H1 (cell line): ENCODE measurements around the gene PRPF39. TPM values are rescaled to one million over a fixed set of nuclear protein-coding genes. Genes with fewer than 3 reads are reported as not detected.

Source experiments
- BCL11A ChIP-seq, 2 experiments: IDR thresholded peaks; one replicate each; pipeline ENCODE4 v1.6.1; 2011; ENCODE audit warnings: low read depth in 2 of 2, low read length in 2 of 2, mild to moderate bottlenecking in 2 of 2
- CEBPB ChIP-seq: IDR thresholded peaks from 2 replicates; pipeline ENCODE4 v1.6.1; 2012; ENCODE audit warnings: low read depth, low read length
- JUN ChIP-seq: IDR thresholded peaks from 2 replicates; pipeline ENCODE4 v1.6.1; 2011; ENCODE audit warnings: low read depth, mild to moderate bottlenecking, improper control_type of control experiment, low read length
- PHF8 ChIP-seq: fragments of 200-600 bp; sonication (generic); conservative IDR thresholded peaks from 2 replicates; pipeline ENCODE4 v1.7.1; 2012; ENCODE audit warnings: low read depth, mild to moderate bottlenecking, inconsistent platforms, low read length, moderate library complexity
- RFX5 ChIP-seq: IDR thresholded peaks from 2 replicates; pipeline ENCODE4 v1.6.1; 2011; ENCODE audit warnings: low read depth, low read length, improper control_type of control experiment, borderline replicate concordance
- SIN3A ChIP-seq, 2 experiments: IDR thresholded peaks in 1 of 2; conservative IDR thresholded peaks in 1 of 2; 2 replicates each; pipeline ENCODE4 v1.6.1; 2011 to 2012; ENCODE audit warnings: low read length in 2 of 2, improper control_type of control experiment in 1 of 2, low read depth in 1 of 2, mild to moderate bottlenecking in 1 of 2
- SP2 ChIP-seq: IDR thresholded peaks from 2 replicates; pipeline ENCODE4 v1.6.1; 2012; ENCODE audit warnings: mild to moderate bottlenecking, low read length, inconsistent platforms
- SRF ChIP-seq: IDR thresholded peaks from 2 replicates; pipeline ENCODE4 v1.6.1; 2011; ENCODE audit warnings: mild to moderate bottlenecking, low read depth, low read length, moderate library complexity
- TCF12 ChIP-seq: IDR thresholded peaks from 2 replicates; pipeline ENCODE4 v1.6.1; 2011; ENCODE audit warnings: low read depth, mild to moderate bottlenecking, low read length
- YY1 ChIP-seq: IDR thresholded peaks from 2 replicates; pipeline ENCODE4 v1.6.1; 2011; ENCODE audit warnings: low read depth, mild to moderate bottlenecking, low read length
- polyA plus RNA-seq, 7 experiments: library from polyadenylated mRNA; depleted of rRNA in 3 of 7; stranded (reverse) in 5 of 7; unstranded in 2 of 7; fragments of >200 nt in 5 of 7; fragments of 200-250 nt in 2 of 7; gene quantifications; 1 replicate in 5 of 7; 2 replicates in 1 of 7; 4 replicates in 1 of 7; pipeline versions ENCODE4 v1.2.1 to v1.2.3, GENCODE V29; 2011 to 2013; ENCODE audit warnings: missing spikeins in 2 of 7, mixed read lengths in 2 of 7
- total RNA-seq: library from RNA; stranded (reverse); fragmentation: NEBNext Ultra II Directional; extraction: Animal tissue kit (Norgen Biotek cat#: 25700); gene quantifications from 2 replicates; pipeline ENCODE4 v1.2.1, GENCODE V29; 2021
- TF ChIP-seq, protein P1 (sequence below): fragments of 300-600 bp; sonication (generic); IDR thresholded peaks from 2 replicates; pipeline ENCODE4 v1.7.1; 2012; ENCODE audit warnings: low read length, moderate library complexity, mild to moderate bottlenecking, inconsistent platforms; ENCODE audit not compliant: insufficient replicate concordance

PRPF39 gene
- total and polyA plus RNA-seq, 2 of the 8 experiments (the other 6 are each of a cell fraction or from before 2014, with no cell fraction given) = 22.4 to 43.3 TPM

DNA sequence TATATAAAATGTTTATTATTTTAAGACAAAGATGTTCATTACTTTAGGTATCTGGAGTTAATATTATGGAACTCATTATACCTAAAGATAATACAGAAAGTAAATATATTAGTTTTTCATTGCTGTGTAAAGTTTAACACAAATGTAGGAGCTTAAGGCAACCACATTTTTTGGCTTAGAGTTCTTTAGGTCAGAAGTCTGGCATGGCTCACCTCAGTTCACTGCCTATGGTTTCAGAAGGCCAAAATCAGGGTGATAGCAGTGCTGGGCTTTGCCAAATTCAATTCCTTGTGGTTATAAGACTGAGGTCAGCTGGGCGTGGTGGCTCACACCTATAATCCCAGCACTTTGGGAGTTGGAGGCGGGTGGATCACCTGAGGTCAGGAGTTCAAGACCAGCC lies 35.5 kb upstream of the PRPF39 start (continued):
- TF ChIP-seq JUN = no peak
- TF ChIP-seq SRF = no peak
- TF ChIP-seq SP2 = no peak
- TF ChIP-seq SIN3A (conservative IDR thresholded peaks at IDR 0.05 in 1 of 2, IDR thresholded peaks at IDR 0.05 in 1 of 2; ENCODE audit: low read depth in 1 of 2, low read length in 2 of 2) = no peak
- TF ChIP-seq CEBPB = no peak
- no peak for TF ChIP-seq RFX5
- TF ChIP-seq PHF8 = no peak
- TF ChIP-seq BCL11A (IDR thresholded peaks at IDR 0.05; ENCODE audit: low read depth in 2 of 2, low read length in 2 of 2) = no peak
- TF ChIP-seq, protein P1, sequence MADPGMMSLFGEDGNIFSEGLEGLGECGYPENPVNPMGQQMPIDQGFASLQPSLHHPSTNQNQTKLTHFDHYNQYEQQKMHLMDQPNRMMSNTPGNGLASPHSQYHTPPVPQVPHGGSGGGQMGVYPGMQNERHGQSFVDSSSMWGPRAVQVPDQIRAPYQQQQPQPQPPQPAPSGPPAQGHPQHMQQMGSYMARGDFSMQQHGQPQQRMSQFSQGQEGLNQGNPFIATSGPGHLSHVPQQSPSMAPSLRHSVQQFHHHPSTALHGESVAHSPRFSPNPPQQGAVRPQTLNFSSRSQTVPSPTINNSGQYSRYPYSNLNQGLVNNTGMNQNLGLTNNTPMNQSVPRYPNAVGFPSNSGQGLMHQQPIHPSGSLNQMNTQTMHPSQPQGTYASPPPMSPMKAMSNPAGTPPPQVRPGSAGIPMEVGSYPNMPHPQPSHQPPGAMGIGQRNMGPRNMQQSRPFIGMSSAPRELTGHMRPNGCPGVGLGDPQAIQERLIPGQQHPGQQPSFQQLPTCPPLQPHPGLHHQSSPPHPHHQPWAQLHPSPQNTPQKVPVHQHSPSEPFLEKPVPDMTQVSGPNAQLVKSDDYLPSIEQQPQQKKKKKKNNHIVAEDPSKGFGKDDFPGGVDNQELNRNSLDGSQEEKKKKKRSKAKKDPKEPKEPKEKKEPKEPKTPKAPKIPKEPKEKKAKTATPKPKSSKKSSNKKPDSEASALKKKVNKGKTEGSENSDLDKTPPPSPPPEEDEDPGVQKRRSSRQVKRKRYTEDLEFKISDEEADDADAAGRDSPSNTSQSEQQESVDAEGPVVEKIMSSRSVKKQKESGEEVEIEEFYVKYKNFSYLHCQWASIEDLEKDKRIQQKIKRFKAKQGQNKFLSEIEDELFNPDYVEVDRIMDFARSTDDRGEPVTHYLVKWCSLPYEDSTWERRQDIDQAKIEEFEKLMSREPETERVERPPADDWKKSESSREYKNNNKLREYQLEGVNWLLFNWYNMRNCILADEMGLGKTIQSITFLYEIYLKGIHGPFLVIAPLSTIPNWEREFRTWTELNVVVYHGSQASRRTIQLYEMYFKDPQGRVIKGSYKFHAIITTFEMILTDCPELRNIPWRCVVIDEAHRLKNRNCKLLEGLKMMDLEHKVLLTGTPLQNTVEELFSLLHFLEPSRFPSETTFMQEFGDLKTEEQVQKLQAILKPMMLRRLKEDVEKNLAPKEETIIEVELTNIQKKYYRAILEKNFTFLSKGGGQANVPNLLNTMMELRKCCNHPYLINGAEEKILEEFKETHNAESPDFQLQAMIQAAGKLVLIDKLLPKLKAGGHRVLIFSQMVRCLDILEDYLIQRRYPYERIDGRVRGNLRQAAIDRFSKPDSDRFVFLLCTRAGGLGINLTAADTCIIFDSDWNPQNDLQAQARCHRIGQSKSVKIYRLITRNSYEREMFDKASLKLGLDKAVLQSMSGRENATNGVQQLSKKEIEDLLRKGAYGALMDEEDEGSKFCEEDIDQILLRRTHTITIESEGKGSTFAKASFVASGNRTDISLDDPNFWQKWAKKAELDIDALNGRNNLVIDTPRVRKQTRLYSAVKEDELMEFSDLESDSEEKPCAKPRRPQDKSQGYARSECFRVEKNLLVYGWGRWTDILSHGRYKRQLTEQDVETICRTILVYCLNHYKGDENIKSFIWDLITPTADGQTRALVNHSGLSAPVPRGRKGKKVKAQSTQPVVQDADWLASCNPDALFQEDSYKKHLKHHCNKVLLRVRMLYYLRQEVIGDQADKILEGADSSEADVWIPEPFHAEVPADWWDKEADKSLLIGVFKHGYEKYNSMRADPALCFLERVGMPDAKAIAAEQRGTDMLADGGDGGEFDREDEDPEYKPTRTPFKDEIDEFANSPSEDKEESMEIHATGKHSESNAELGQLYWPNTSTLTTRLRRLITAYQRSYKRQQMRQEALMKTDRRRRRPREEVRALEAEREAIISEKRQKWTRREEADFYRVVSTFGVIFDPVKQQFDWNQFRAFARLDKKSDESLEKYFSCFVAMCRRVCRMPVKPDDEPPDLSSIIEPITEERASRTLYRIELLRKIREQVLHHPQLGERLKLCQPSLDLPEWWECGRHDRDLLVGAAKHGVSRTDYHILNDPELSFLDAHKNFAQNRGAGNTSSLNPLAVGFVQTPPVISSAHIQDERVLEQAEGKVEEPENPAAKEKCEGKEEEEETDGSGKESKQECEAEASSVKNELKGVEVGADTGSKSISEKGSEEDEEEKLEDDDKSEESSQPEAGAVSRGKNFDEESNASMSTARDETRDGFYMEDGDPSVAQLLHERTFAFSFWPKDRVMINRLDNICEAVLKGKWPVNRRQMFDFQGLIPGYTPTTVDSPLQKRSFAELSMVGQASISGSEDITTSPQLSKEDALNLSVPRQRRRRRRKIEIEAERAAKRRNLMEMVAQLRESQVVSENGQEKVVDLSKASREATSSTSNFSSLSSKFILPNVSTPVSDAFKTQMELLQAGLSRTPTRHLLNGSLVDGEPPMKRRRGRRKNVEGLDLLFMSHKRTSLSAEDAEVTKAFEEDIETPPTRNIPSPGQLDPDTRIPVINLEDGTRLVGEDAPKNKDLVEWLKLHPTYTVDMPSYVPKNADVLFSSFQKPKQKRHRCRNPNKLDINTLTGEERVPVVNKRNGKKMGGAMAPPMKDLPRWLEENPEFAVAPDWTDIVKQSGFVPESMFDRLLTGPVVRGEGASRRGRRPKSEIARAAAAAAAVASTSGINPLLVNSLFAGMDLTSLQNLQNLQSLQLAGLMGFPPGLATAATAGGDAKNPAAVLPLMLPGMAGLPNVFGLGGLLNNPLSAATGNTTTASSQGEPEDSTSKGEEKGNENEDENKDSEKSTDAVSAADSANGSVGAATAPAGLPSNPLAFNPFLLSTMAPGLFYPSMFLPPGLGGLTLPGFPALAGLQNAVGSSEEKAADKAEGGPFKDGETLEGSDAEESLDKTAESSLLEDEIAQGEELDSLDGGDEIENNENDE = no peak
- no peak for TF ChIP-seq YY1
- no peak for TF ChIP-seq TCF12
